Mammary epithelial cell (primary cell): ENCODE results near the gene LCN10.

ENCODE experiments used
- EZH2 ChIP-seq: IDR thresholded peaks from 2 replicates; pipeline ENCODE4 v1.6.1; 2012; ENCODE audit warnings: low read length, inconsistent platforms, borderline replicate concordance
- TF ChIP-seq, protein P1 (sequence below), 2 donors: IDR thresholded peaks in 1 of 2; conservative IDR thresholded peaks in 1 of 2; 2 replicates each; pipeline ENCODE4 v1.5.1; 2011 to 2012; ENCODE audit warnings: inconsistent platforms in 2 of 2, low read length in 2 of 2, mild to moderate bottlenecking in 2 of 2, control low read depth in 1 of 2, low read depth in 1 of 2; ENCODE audit not compliant: insufficient read depth in 1 of 2; ENCODE audit errors: extremely low read depth in 1 of 2

DNA sequence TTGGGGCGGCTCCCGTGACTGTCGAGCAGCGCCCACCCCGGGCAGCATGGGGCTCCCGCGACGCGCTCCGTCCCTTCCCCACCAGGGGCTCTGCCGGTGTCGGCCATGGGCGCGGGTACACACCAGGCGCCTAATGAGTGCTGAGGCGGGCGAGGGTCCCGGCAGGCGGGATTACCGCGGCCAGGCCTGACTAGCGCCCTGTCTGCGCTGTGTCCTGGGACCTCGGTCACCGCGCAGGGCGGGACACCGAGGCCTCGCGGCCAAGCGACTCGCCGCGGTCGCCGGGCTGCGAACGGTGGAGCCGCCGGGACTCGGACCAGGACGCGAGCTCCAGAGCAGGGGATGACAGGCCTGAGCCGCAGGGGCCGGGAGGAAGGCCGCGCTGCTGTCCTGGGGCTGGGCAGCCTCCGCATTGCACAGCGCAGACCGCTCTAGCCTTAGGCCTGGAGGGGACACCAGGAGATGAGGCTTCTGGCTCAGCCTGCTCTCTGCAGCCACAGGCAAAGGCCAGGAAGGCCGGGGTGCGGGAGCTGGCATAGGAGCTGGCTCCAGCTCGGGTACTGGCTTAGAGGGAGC is 14.1 kb downstream of the LCN10 start:
- TF ChIP-seq, protein P1, sequence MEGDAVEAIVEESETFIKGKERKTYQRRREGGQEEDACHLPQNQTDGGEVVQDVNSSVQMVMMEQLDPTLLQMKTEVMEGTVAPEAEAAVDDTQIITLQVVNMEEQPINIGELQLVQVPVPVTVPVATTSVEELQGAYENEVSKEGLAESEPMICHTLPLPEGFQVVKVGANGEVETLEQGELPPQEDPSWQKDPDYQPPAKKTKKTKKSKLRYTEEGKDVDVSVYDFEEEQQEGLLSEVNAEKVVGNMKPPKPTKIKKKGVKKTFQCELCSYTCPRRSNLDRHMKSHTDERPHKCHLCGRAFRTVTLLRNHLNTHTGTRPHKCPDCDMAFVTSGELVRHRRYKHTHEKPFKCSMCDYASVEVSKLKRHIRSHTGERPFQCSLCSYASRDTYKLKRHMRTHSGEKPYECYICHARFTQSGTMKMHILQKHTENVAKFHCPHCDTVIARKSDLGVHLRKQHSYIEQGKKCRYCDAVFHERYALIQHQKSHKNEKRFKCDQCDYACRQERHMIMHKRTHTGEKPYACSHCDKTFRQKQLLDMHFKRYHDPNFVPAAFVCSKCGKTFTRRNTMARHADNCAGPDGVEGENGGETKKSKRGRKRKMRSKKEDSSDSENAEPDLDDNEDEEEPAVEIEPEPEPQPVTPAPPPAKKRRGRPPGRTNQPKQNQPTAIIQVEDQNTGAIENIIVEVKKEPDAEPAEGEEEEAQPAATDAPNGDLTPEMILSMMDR (conservative IDR thresholded peaks at IDR 0.05 in 1 of 2, IDR thresholded peaks at IDR 0.05 in 1 of 2; ENCODE audit: extremely low read depth in 1 of 2, insufficient read depth in 1 of 2, low read depth in 1 of 2, low read length in 2 of 2), result no peak
- TF ChIP-seq EZH2, result no peak
